Esophagus muscularis mucosa (tissue), 3 donors: Measurements from ENCODE around the gene DUSP21.

Experiments used
- POLR2A ChIP-seq: fragments of 450-650 bp; IDR thresholded peaks from one replicate; pipeline ENCODE4 v1.6.1; 2017; ENCODE audit warnings: antibody characterized with exemption, moderate library complexity, mild to moderate bottlenecking, low read depth
- POLR2AphosphoS5 ChIP-seq, 2 donors: sonication (generic); formaldehyde crosslinking; IDR thresholded peaks; one replicate each; pipeline ENCODE4 v1.6.1; 2017; ENCODE audit warnings: antibody characterized with exemption in 2 of 2
- TF ChIP-seq, protein P1 (sequence below), 3 experiments: fragments of 200-600 bp in 2 of 3; fragments of 450-650 bp in 1 of 3; sonication (generic) in 2 of 3; IDR thresholded peaks; one replicate each; pipeline ENCODE4 v1.5.1; 2017 to 2019; ENCODE audit warnings: antibody characterized with exemption in 3 of 3, mild to moderate bottlenecking in 2 of 3, moderate library complexity in 1 of 3

DNA sequence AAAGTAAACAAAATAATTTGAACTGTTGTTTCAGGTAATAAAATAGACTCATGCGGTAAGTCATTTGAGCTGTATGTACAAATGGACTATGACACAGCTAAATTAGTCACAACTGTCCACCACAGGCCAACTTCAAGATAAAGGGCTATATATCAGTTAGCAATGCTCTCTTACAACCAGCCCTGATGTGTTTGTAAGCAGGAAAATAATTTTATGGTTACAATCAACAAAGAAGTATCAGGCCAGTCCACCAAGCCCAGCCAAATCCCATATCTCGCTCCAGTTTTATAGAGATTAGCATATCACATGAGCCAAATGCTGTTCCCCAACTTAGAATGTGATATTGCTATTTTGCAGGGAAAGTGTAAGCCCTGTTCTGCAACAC is 511 bp upstream of the DUSP21 start:
- no peak for TF ChIP-seq POLR2A
- TF ChIP-seq, protein P1, sequence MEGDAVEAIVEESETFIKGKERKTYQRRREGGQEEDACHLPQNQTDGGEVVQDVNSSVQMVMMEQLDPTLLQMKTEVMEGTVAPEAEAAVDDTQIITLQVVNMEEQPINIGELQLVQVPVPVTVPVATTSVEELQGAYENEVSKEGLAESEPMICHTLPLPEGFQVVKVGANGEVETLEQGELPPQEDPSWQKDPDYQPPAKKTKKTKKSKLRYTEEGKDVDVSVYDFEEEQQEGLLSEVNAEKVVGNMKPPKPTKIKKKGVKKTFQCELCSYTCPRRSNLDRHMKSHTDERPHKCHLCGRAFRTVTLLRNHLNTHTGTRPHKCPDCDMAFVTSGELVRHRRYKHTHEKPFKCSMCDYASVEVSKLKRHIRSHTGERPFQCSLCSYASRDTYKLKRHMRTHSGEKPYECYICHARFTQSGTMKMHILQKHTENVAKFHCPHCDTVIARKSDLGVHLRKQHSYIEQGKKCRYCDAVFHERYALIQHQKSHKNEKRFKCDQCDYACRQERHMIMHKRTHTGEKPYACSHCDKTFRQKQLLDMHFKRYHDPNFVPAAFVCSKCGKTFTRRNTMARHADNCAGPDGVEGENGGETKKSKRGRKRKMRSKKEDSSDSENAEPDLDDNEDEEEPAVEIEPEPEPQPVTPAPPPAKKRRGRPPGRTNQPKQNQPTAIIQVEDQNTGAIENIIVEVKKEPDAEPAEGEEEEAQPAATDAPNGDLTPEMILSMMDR (IDR thresholded peaks at IDR 0.05): no peak
- no peak for TF ChIP-seq POLR2AphosphoS5 (IDR thresholded peaks at IDR 0.05)
